ENCODE data around the gene CBX2. TPM values are rescaled to one million over a fixed set of nuclear protein-coding genes. Genes with fewer than 3 reads are reported as not detected.

The CBX2 gene
- total RNA-seq, 1 experiment from 2014 or later, result 79.4 TPM

GRCh38 chr17:79769570-79770506 lies 8.1 kb upstream of the CBX2 start:
- H2AFZ ChIP-seq (ENCODE audit: low read length), result no peak overlapping the region
- no peaks in the 10 kb centered on the region for H3K79me1 ChIP-seq (ENCODE audit: insufficient read depth, low read depth, low read length, poor library complexity, severe bottlenecking)
- H2BK15ac ChIP-seq (ENCODE audit: low read depth, low read length), result no peak overlapping the region
- peaks cover 8 to 10% of the 10 kb centered on the region in 2 experiments for H3K4me1 Mint-ChIP-seq
- no peaks in the 10 kb centered on the region for H3K36me3 Mint-ChIP-seq (ENCODE audit: insufficient read depth in 1 of 3, low read depth in 3 of 3)
- no peak overlapping the region for H3T11ph ChIP-seq (ENCODE audit: low read length)
- H3K18ac ChIP-seq (ENCODE audit: insufficient read length, low read depth, low read length), result no peak overlapping the region
- H3K14ac ChIP-seq (ENCODE audit: insufficient read depth, low read length), result no peak overlapping the region
- no peak for TF ChIP-seq CTCF (conservative IDR thresholded peaks at IDR 0.05)
- H3K79me2 ChIP-seq (ENCODE audit: insufficient read depth, low read length), result no peaks in the 10 kb centered on the region
- H3K9me3 Mint-ChIP-seq, result no peaks in the 10 kb centered on the region
- H3K27me3 Mint-ChIP-seq (ENCODE audit: low read depth), result peaks cover 41% of the 10 kb centered on the region
- no peaks in the 10 kb centered on the region for H4K20me1 ChIP-seq (ENCODE audit: control insufficient read depth, insufficient read depth, insufficient read length)
- H4K91ac ChIP-seq (ENCODE audit: insufficient read length, low read depth, low read length), result no peak overlapping the region
- no peak overlapping the region for H3K4me3 Mint-ChIP-seq
- H2BK120ac ChIP-seq (ENCODE audit: low read depth, low read length, poor library complexity, severe bottlenecking), result no peak overlapping the region
- no peak overlapping the region for H4K8ac ChIP-seq (replicated peaks; ENCODE audit: insufficient read length, low read depth, low read length)
- H4K5ac ChIP-seq (ENCODE audit: insufficient read length, low read depth, low read length), result no peak overlapping the region
- no peak overlapping the region for H3K9ac ChIP-seq (ENCODE audit: extremely low read depth, insufficient read length, low read length)
- H3K9me3 ChIP-seq (ENCODE audit: control insufficient read depth, low read depth, low read length), result no peaks in the 10 kb centered on the region
- no peak overlapping the region for H2BK20ac ChIP-seq (ENCODE audit: low read depth, low read length, poor library complexity, severe bottlenecking)
- H2BK5ac ChIP-seq (ENCODE audit: insufficient read length, low read length), result no peak overlapping the region
- H3K56ac ChIP-seq (ENCODE audit: insufficient read length, low read depth, low read length), result no peak overlapping the region
- H3K23ac ChIP-seq (ENCODE audit: insufficient read length, low read depth, low read length), result no peak overlapping the region
- no peak overlapping the region for H2BK12ac ChIP-seq (ENCODE audit: insufficient read length, low read depth, low read length)
- DNase-seq, result no peak
- no peak overlapping the region for H3K4me2 ChIP-seq (ENCODE audit: insufficient read depth, insufficient read length, low read length)
- H3K4me1 ChIP-seq (ENCODE audit: insufficient read depth, low read length), result no peaks in the 10 kb centered on the region
- no peaks in the 10 kb centered on the region for H3K23me2 ChIP-seq (ENCODE audit: insufficient read length, low read depth, low read length, poor library complexity, severe bottlenecking)
- H3K27ac ChIP-seq (ENCODE audit: insufficient read length, low read depth, low read length), result no peak overlapping the region
- WGBS (ENCODE audit: extremely low coverage, insufficient read length, low lambda C conversion rate), result no CpG with 5 or more reads among the region's 28 CpGs
- H3K27ac Mint-ChIP-seq, result peak overlapping the region in 2 of 3 experiments; percentile 5 to 8; a peak in 1 of 7 replicates
- no peak overlapping the region for H3K4ac ChIP-seq (ENCODE audit: low read depth, low read length)
- no peak overlapping the region for H2AK5ac ChIP-seq (ENCODE audit: insufficient read length, low read length)
- H3K27me3 ChIP-seq (ENCODE audit: insufficient read depth, low read length), result no peaks in the 10 kb centered on the region
